Prostate gland (tissue), 2 donors: ENCODE measurements around the gene PACSIN1.

Experiments used
- POLR2A ChIP-seq: fragments of 450-650 bp; IDR thresholded peaks from one replicate; pipeline ENCODE4 v1.6.1; 2016; ENCODE audit warnings: antibody characterized with exemption, mild to moderate bottlenecking
- TF ChIP-seq, protein P1 (sequence below), 4 experiments: fragments of 200-600 bp in 2 of 4; fragments of 450-650 bp in 2 of 4; sonication (generic) in 2 of 4; IDR thresholded peaks; 1 replicate in 3 of 4; 2 replicates in 1 of 4; pipeline ENCODE4 v1.5.1; 2016 to 2019; ENCODE audit warnings: antibody characterized with exemption in 4 of 4, mild to moderate bottlenecking in 2 of 4, moderate library complexity in 2 of 4

DNA sequence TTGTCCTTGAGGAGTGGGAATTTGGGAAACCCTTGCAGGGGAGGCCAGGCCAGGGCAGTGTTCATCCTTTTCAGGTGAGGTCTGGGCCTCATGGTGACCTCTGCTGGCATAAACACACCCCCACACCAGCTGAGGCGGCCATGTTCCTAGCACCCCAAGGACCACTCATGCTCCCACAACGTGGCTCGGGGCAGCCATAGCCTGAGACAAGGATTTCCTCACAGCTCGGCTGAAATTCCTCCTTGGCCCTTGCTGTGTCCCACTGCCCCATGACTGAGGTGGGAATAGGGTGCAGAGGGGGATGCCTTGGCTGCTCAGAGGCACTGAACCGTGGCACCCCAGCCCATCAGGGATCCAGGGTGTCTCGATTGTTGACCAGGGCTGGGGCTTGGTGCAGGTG lies 117.6 kb downstream of the PACSIN1 start:
- TF ChIP-seq, protein P1, sequence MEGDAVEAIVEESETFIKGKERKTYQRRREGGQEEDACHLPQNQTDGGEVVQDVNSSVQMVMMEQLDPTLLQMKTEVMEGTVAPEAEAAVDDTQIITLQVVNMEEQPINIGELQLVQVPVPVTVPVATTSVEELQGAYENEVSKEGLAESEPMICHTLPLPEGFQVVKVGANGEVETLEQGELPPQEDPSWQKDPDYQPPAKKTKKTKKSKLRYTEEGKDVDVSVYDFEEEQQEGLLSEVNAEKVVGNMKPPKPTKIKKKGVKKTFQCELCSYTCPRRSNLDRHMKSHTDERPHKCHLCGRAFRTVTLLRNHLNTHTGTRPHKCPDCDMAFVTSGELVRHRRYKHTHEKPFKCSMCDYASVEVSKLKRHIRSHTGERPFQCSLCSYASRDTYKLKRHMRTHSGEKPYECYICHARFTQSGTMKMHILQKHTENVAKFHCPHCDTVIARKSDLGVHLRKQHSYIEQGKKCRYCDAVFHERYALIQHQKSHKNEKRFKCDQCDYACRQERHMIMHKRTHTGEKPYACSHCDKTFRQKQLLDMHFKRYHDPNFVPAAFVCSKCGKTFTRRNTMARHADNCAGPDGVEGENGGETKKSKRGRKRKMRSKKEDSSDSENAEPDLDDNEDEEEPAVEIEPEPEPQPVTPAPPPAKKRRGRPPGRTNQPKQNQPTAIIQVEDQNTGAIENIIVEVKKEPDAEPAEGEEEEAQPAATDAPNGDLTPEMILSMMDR (IDR thresholded peaks at IDR 0.05) = peak in 2 of 4 experiments; percentile 23 to 33
- no peak for TF ChIP-seq POLR2A
